Ascending aorta (tissue), 2 donors: Measurements from ENCODE around the gene TTC39A. TPM values are rescaled to one million over a fixed set of nuclear protein-coding genes. Genes with fewer than 3 reads are reported as not detected.

Source experiments
- DNase-seq, 2 donors: peaks; one replicate each; pipeline ENCODE4 v3.0.0-alpha.2; 2019; ENCODE audit warnings: low spot score in 2 of 2
- H3K27ac ChIP-seq, 2 donors: fragments of 200-600 bp; sonication (generic); one replicate each; pipeline ENCODE4 v1.5.1; 2016 to 2017; ENCODE audit warnings: mild to moderate bottlenecking in 1 of 2
- H3K27me3 ChIP-seq: fragments of 200-600 bp; sonication (generic); one replicate; pipeline ENCODE4 v1.5.1; 2017
- H3K36me3 ChIP-seq, 2 donors: fragments of 200-600 bp; sonication (generic); one replicate each; pipeline ENCODE4 v1.5.1; 2016
- H3K4me1 ChIP-seq, 2 donors: fragments of 200-600 bp; sonication (generic); one replicate each; pipeline ENCODE4 v1.5.1; 2016 to 2017; ENCODE audit warnings: mild to moderate bottlenecking in 1 of 2
- H3K4me3 ChIP-seq, 2 donors: fragments of 200-600 bp; sonication (generic); one replicate each; pipeline ENCODE4 v1.5.1; 2016 to 2017; ENCODE audit warnings: mild to moderate bottlenecking in 1 of 2
- H3K9me3 ChIP-seq, 2 donors: fragments of 200-600 bp; sonication (generic); one replicate each; pipeline ENCODE4 v1.5.1; 2016
- intact Hi-C: fragments of 100-400 bp; cut with DNase I; formaldehyde crosslinking; loops from one replicate; pipeline ENCODE4 v1.15.1; 2023
- total RNA-seq: library from RNA; depleted of rRNA; stranded (reverse); fragments of >200 nt; gene quantifications from one replicate; pipeline ENCODE4 v1.1.0, GENCODE V29; 2016
- TF ChIP-seq, protein P1 (sequence below), 3 experiments: fragments of 200-600 bp in 2 of 3; fragments of 450-650 bp in 1 of 3; sonication (generic) in 2 of 3; IDR thresholded peaks; one replicate each; pipeline ENCODE4 v1.5.1; 2016 to 2019; ENCODE audit warnings: antibody characterized with exemption in 3 of 3, mild to moderate bottlenecking in 1 of 3, moderate library complexity in 1 of 3

TTC39A gene
- total RNA-seq, 1 donor from 2014 or later: not detected

GRCh38 chr1:51365774-51366173 lies 35.4 kb upstream of the TTC39A start:
- DNase-seq: no peak
- TF ChIP-seq, protein P1, sequence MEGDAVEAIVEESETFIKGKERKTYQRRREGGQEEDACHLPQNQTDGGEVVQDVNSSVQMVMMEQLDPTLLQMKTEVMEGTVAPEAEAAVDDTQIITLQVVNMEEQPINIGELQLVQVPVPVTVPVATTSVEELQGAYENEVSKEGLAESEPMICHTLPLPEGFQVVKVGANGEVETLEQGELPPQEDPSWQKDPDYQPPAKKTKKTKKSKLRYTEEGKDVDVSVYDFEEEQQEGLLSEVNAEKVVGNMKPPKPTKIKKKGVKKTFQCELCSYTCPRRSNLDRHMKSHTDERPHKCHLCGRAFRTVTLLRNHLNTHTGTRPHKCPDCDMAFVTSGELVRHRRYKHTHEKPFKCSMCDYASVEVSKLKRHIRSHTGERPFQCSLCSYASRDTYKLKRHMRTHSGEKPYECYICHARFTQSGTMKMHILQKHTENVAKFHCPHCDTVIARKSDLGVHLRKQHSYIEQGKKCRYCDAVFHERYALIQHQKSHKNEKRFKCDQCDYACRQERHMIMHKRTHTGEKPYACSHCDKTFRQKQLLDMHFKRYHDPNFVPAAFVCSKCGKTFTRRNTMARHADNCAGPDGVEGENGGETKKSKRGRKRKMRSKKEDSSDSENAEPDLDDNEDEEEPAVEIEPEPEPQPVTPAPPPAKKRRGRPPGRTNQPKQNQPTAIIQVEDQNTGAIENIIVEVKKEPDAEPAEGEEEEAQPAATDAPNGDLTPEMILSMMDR (IDR thresholded peaks at IDR 0.05): no peak
- Histone ChIP-seq H3K36me3 (peaks cover 13 to 52% of the 10 kb centered on the region in 2 donors), H3K4me1 (no peaks in the 10 kb centered on the region), H3K4me3 (no peak overlapping the region), H3K27ac (no peak overlapping the region), H3K27me3 (no peaks in the 10 kb centered on the region), H3K9me3 (no peaks in the 10 kb centered on the region)
- intact Hi-C loops: no loop called here

- peaks cover 19 to 60% of the 10 kb centered on the region in 2 donors for H3K36me3 ChIP-seq
Observed at GRCh38 chr1:51359879-51360278, 29.5 kb upstream of the TTC39A start.

DNA sequence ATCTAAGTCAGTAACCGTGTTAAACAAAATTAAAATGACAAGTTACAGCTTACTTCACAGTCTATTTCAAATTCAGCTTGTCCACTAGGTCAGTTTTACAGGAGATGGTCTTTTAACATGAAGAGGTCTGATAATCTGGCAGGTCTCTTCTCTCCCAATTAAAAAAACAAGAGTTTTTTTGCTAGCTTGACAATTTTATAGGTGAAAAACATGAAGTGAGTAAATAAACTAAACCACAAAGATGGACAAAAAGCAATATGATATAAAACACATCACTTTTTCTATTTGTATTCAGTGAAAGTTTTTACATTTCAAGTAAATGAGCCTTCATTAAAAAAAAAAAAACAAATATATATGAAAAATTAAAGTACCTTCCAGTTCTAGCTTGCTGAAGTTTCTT lies 25.0 kb upstream of the TTC39A start:
- no peaks in the 10 kb centered on the region for H3K27me3 ChIP-seq
- H3K9me3 ChIP-seq: no peaks in the 10 kb centered on the region
- no peak for DNase-seq
- H3K4me1 ChIP-seq: no peaks in the 10 kb centered on the region
- intact Hi-C loops: no loop called here
- no peak overlapping the region for H3K27ac ChIP-seq
- peaks cover 23 to 50% of the 10 kb centered on the region in 2 donors for H3K36me3 ChIP-seq
- H3K4me3 ChIP-seq: no peak overlapping the region
- TF ChIP-seq, protein P1 (IDR thresholded peaks at IDR 0.05): no peak

More at GRCh38 chr1:51359879-51360278, 29.5 kb upstream of the TTC39A start:
- no peak overlapping the region for H3K4me3 ChIP-seq
- intact Hi-C loops: no loop called here
- no peak for DNase-seq
- no peak overlapping the region for H3K27ac ChIP-seq
- no peaks in the 10 kb centered on the region for H3K9me3 ChIP-seq
- TF ChIP-seq, protein P1 (IDR thresholded peaks at IDR 0.05): no peak
- H3K27me3 ChIP-seq: no peaks in the 10 kb centered on the region
- no peaks in the 10 kb centered on the region for H3K4me1 ChIP-seq

- intact Hi-C loops: no loop called here
- Histone ChIP-seq H3K4me1 (no peaks in the 10 kb centered on the region), H3K36me3 (peaks cover 23 to 43% of the 10 kb centered on the region in 2 donors), H3K4me3 (no peak overlapping the region), H3K27ac (no peak overlapping the region), H3K9me3 (no peaks in the 10 kb centered on the region), H3K27me3 (no peaks in the 10 kb centered on the region)
- TF ChIP-seq, protein P1 (IDR thresholded peaks at IDR 0.05): no peak
- no peak for DNase-seq
Observed at GRCh38 chr1:51354416-51354815, 24.1 kb upstream of the TTC39A start.

DNA sequence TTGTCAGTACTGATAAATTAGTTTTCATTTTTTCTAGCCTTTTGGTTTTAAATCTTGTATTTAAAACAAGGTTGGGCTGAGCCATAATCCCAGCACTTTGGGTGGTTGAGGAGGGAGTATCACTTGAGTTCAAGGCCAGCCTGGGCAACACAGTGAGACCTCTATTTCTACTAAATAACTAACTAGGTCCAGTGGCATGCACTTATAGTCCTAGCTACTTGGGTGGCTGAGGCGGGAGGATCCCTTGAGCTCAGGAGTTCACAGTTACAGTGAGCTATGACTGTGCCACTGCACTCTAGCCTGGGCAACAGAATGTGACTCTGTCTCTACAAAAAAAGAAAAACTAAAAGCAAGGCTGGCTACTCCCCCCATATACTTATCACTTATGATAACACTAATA lies 21.5 kb upstream of the TTC39A start:
- TF ChIP-seq, protein P1 (IDR thresholded peaks at IDR 0.05): no peak
- no peaks in the 10 kb centered on the region for H3K9me3 ChIP-seq
- intact Hi-C loops: no loop called here

DNA sequence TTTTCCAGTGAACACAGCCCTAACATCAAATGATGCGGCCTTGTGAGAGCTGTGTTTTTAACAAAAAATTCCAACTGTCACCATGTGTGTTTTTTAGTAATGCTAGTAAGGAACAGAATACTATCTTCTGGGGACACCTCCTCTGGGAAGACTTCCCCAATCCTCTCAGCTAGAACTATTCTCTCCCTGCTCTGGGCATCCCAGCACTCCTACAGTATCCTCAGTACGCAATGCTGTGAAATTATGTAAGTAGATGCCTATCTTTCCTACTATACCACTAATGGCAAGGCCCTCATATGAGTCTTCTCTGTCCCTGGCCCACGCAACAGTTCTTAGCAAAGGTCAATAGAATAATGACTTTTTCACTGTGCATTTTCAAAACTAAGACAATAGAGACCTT lies 19.5 kb upstream of the TTC39A start:
- H3K4me1 ChIP-seq: peaks cover 1 to 3% of the 10 kb centered on the region in 2 donors
- intact Hi-C loops: no loop called here
- TF ChIP-seq, protein P1 (IDR thresholded peaks at IDR 0.05): no peak
- peaks cover 11 to 16% of the 10 kb centered on the region in 2 donors for H3K36me3 ChIP-seq
- no peak overlapping the region for H3K27ac ChIP-seq
- DNase-seq: no peak
- H3K27me3 ChIP-seq: peaks cover 4% of the 10 kb centered on the region
- no peaks in the 10 kb centered on the region for H3K9me3 ChIP-seq
- H3K4me3 ChIP-seq: no peak overlapping the region

More for the DNA sequence above, 21.5 kb upstream of the TTC39A start:
- peaks cover 23 to 34% of the 10 kb centered on the region in 2 donors for H3K36me3 ChIP-seq
- H3K4me3 ChIP-seq: no peak overlapping the region
- no peak overlapping the region for H3K27ac ChIP-seq
- no peaks in the 10 kb centered on the region for H3K4me1 ChIP-seq
- H3K27me3 ChIP-seq: no peaks in the 10 kb centered on the region
- no peak for DNase-seq
